Hepatocyte (in vitro differentiated cells): ENCODE data around the gene FOXN3. TPM values are rescaled to one million over a fixed set of nuclear protein-coding genes. Genes with fewer than 3 reads are reported as not detected.

Experiments used
- DNase-seq: peaks from one replicate; pipeline ENCODE4 v3.0.0-alpha.2; 2016; ENCODE audit warnings: low spot score
- H2AFZ ChIP-seq: fragments of 200-600 bp; sonication (generic); 2 replicates; pipeline ENCODE4 v1.6.0; 2016; ENCODE audit warnings: antibody characterized with exemption, mild to moderate bottlenecking
- H3K27ac ChIP-seq: fragments of 200-600 bp; sonication (generic); 2 replicates; pipeline ENCODE4 v1.5.1; 2016; ENCODE audit warnings: mild to moderate bottlenecking
- H3K27me3 ChIP-seq: fragments of 200-600 bp; sonication (generic); 2 replicates; pipeline ENCODE4 v1.6.1; 2016
- H3K36me3 ChIP-seq: fragments of 200-600 bp; sonication (generic); replicated peaks from 2 replicates; pipeline ENCODE4 v1.5.1; 2016; ENCODE audit warnings: low read depth; ENCODE audit not compliant: insufficient read depth
- H3K4me1 ChIP-seq: fragments of 200-600 bp; sonication (generic); 2 replicates; pipeline ENCODE4 v1.5.1; 2016; ENCODE audit warnings: mild to moderate bottlenecking, moderate library complexity; ENCODE audit not compliant: insufficient read depth
- H3K4me2 ChIP-seq: fragments of 200-600 bp; sonication (generic); 2 replicates; pipeline ENCODE4 v1.6.0; 2016
- H3K4me3 ChIP-seq: fragments of 200-600 bp; sonication (generic); 2 replicates; pipeline ENCODE4 v1.5.1; 2016; ENCODE audit warnings: mild to moderate bottlenecking
- H3K79me2 ChIP-seq: fragments of 200-600 bp; sonication (generic); 2 replicates; pipeline ENCODE4 v1.6.0; 2017; ENCODE audit warnings: mild to moderate bottlenecking
- H3K9me2 ChIP-seq: fragments of 200-600 bp; sonication (generic); replicated peaks from 2 replicates; pipeline ENCODE4 v1.6.0; 2017; ENCODE audit warnings: mild to moderate bottlenecking; ENCODE audit not compliant: insufficient read depth
- H3K9me3 ChIP-seq: fragments of 200-600 bp; sonication (generic); 2 replicates; pipeline ENCODE4 v1.5.1; 2016; ENCODE audit warnings: low read depth, mild to moderate bottlenecking
- H4K20me1 ChIP-seq: fragments of 200-600 bp; sonication (generic); 2 replicates; pipeline ENCODE4 v1.6.0; 2016; ENCODE audit warnings: mild to moderate bottlenecking; ENCODE audit not compliant: insufficient read depth, poor library complexity, severe bottlenecking
- CTCF ChIP-seq: fragments of 200-600 bp; sonication (generic); IDR thresholded peaks from 2 replicates; pipeline ENCODE4 v1.5.1; 2016; ENCODE audit warnings: antibody characterized with exemption, mild to moderate bottlenecking; ENCODE audit not compliant: poor library complexity
- EZH2 ChIP-seq: fragments of 200-600 bp; sonication (generic); IDR thresholded peaks from 2 replicates; pipeline ENCODE4 v1.6.1; 2016; ENCODE audit warnings: antibody characterized with exemption, mild to moderate bottlenecking, borderline replicate concordance
- EZH2phosphoT487 ChIP-seq: fragments of 200-600 bp; sonication (generic); IDR thresholded peaks from one replicate; pipeline ENCODE4 v1.6.1; 2018; ENCODE audit warnings: antibody characterized with exemption, mild to moderate bottlenecking, low read depth, moderate library complexity; ENCODE audit not compliant: unreplicated experiment, severe bottlenecking
- WGBS: methylation state at CpG from one replicate; pipeline ENCODE4 v1.1.6; 2016; ENCODE audit warnings: low lambda C conversion rate; ENCODE audit errors: missing lambda C conversion rate; 5-methylcytosine and 5-hydroxymethylcytosine counted together
- polyA plus RNA-seq: library from polyadenylated mRNA; unstranded; fragments of >200 nt; fragmentation: Nextera tagmentation; extraction: Ambion mirVana; gene quantifications from 2 replicates; pipeline ENCODE4 v1.2.1, GENCODE V29; 2016
- total RNA-seq: library from RNA; depleted of rRNA; stranded (reverse); fragments of >200 nt; gene quantifications from 2 replicates; pipeline ENCODE4 v1.2.3, GENCODE V29; 2014

FOXN3 gene
- total and polyA plus RNA-seq, 2 experiments from 2014 or later, result 42.2 to 47.6 TPM

- no peak for DNase-seq
- H3K79me2 ChIP-seq, result peaks cover 38% of the 10 kb centered on the region
These were observed 80.7 kb downstream of the FOXN3 start for GRCh38 chr14:89336338-89336737.

GRCh38 chr14:89332031-89332430 lies 85.0 kb downstream of the FOXN3 start:
- Histone ChIP-seq H3K36me3 (no peaks in the 10 kb centered on the region), H3K4me1 (peaks cover 17% of the 10 kb centered on the region), H3K27me3 (no peaks in the 10 kb centered on the region), H3K79me2 (peaks cover 60% of the 10 kb centered on the region), H3K4me2 (no peak overlapping the region), H3K9me2 (no peaks in the 10 kb centered on the region), H4K20me1 (no peaks in the 10 kb centered on the region), H3K9me3 (no peaks in the 10 kb centered on the region), H3K27ac (no peak overlapping the region), H2AFZ (no peak overlapping the region), H3K4me3 (no peak overlapping the region)
- TF ChIP-seq EZH2phosphoT487 (no peak), CTCF (no peak), EZH2 (no peak)
- DNase-seq, result no peak
- 63% methylated on average over 3 of the region's 3 CpGs for WGBS

More at GRCh38 chr14:89336338-89336737, 80.7 kb downstream of the FOXN3 start:
- Histone ChIP-seq H2AFZ (no peak overlapping the region), H3K27me3 (no peaks in the 10 kb centered on the region), H3K36me3 (no peaks in the 10 kb centered on the region), H3K9me2 (no peaks in the 10 kb centered on the region), H4K20me1 (no peaks in the 10 kb centered on the region), H3K4me2 (no peak overlapping the region), H3K27ac (no peak overlapping the region), H3K4me3 (no peak overlapping the region), H3K4me1 (peaks cover 36% of the 10 kb centered on the region), H3K9me3 (no peaks in the 10 kb centered on the region)
- WGBS, result 87% methylated on average over 3 of the region's 3 CpGs
- TF ChIP-seq CTCF, result no peak

GRCh38 chr14:89331398-89331797 lies 85.6 kb downstream of the FOXN3 start:
- H4K20me1 ChIP-seq, result no peaks in the 10 kb centered on the region
- no peak overlapping the region for H3K27ac ChIP-seq
- no peak overlapping the region for H2AFZ ChIP-seq
- DNase-seq, result no peak
- H3K4me3 ChIP-seq, result no peak overlapping the region
- 93% methylated on average over 5 of the region's 5 CpGs for WGBS
- H3K9me2 ChIP-seq, result no peaks in the 10 kb centered on the region
- no peaks in the 10 kb centered on the region for H3K9me3 ChIP-seq
- H3K27me3 ChIP-seq, result no peaks in the 10 kb centered on the region
- H3K4me2 ChIP-seq, result no peak overlapping the region
- TF ChIP-seq CTCF (no peak), EZH2 (no peak), EZH2phosphoT487 (no peak)
- no peaks in the 10 kb centered on the region for H3K36me3 ChIP-seq
- H3K79me2 ChIP-seq, result peaks cover 62% of the 10 kb centered on the region
- H3K4me1 ChIP-seq, result peaks cover 21% of the 10 kb centered on the region
